ENCODE data around the gene COQ10A.

DNA sequence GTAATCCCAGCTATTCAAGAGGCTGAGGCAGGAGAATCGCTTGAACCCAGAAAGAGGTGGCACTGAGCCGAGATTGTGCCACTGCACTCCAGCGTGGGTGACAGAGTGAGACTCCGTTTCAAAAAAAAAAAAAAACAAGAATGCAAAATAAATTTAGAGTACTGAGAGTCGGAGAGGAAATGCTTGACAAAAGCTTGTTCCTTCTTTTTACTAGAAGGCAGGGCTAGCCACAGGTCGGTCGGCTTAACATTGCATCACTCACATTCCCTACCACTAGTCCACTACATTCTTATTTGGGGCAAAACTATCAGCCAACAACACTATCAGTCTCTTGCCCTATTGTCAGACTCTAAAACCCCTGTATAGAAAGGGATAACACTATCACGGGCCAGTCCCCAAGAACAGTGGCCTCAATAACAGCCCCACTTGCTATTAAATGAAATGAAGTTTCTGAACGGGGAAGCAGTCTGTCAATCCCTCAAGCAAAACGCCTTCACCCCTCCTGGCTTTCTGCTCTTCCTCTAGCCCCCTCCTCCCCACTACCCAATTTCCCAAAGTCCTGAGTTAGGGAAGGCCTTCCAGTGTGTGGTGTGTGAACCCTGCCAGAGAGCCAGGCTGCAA lies 46.0 kb upstream of the COQ10A start:
- TF ChIP-seq POLR2AphosphoS5 (IDR thresholded peaks at IDR 0.05; ENCODE audit: insufficient read depth in 1 of 2, low read depth in 1 of 2) (no peak), CTCF (IDR thresholded peaks at IDR 0.05) (no peak)
